Epithelial cell of prostate (primary cell): ENCODE data around the gene NPAS2.

Experiments used
- DNase-seq: peaks from one replicate; pipeline ENCODE4 v3.0.0-alpha.2; 2011; ENCODE audit warnings: low read depth, low spot score
- H3K27ac ChIP-seq: fragments of 450-650 bp; 2 replicates; pipeline ENCODE4 v1.5.1; 2017; ENCODE audit warnings: mild to moderate bottlenecking

The NPAS2 gene

GRCh38 chr2:100976645-100977391 is 156.9 kb downstream of the NPAS2 start:
- DNase-seq, result no peak
- H3K27ac ChIP-seq, result no peak overlapping the region

- DNase-seq, result no peak
- no peak overlapping the region for H3K27ac ChIP-seq
Measured at GRCh38 chr2:100977511-100977910, 157.6 kb downstream of the NPAS2 start.

- no peak overlapping the region for H3K27ac ChIP-seq
- DNase-seq, result no peak
Measured at GRCh38 chr2:100978582-100979191, 158.7 kb downstream of the NPAS2 start.

GRCh38 chr2:100980046-100980445 is 160.1 kb downstream of the NPAS2 start:
- H3K27ac ChIP-seq, result no peak overlapping the region
- DNase-seq, result no peak

GRCh38 chr2:100981011-100981410 is 161.1 kb downstream of the NPAS2 start:
- H3K27ac ChIP-seq, result no peak overlapping the region
- DNase-seq, result no peak

- H3K27ac ChIP-seq, result no peak overlapping the region
- DNase-seq, result no peak
Measured at GRCh38 chr2:100982431-100982861, 162.5 kb downstream of the NPAS2 start.

- H3K27ac ChIP-seq, result no peak overlapping the region
- DNase-seq, result no peak
Measured at GRCh38 chr2:100983201-100983600, 163.3 kb downstream of the NPAS2 start.

GRCh38 chr2:100983684-100984310 is 163.9 kb downstream of the NPAS2 start:
- H3K27ac ChIP-seq, result no peak overlapping the region
- no peak for DNase-seq

- no peak for DNase-seq
- H3K27ac ChIP-seq, result no peak overlapping the region
Measured at GRCh38 chr2:100984892-100985307, 165.0 kb downstream of the NPAS2 start.

- DNase-seq, result no peak
Measured at GRCh38 chr2:100986157-100986556, 166.2 kb downstream of the NPAS2 start.

GRCh38 chr2:100987536-100987935 is 167.6 kb downstream of the NPAS2 start:
- H3K27ac ChIP-seq, result no peak overlapping the region
- DNase-seq, result no peak

More at GRCh38 chr2:100986157-100986556, 166.2 kb downstream of the NPAS2 start:
- no peak overlapping the region for H3K27ac ChIP-seq

- no peak for DNase-seq
- no peak overlapping the region for H3K27ac ChIP-seq
Measured at GRCh38 chr2:100987974-100988373, 168.0 kb downstream of the NPAS2 start.

- no peak overlapping the region for H3K27ac ChIP-seq
- DNase-seq, result no peak
Measured at GRCh38 chr2:100988630-100989417, 168.9 kb downstream of the NPAS2 start.

GRCh38 chr2:100989666-100990065 is 169.7 kb downstream of the NPAS2 start:
- DNase-seq, result no peak
- no peak overlapping the region for H3K27ac ChIP-seq

- no peak overlapping the region for H3K27ac ChIP-seq
- no peak for DNase-seq
Measured at GRCh38 chr2:100990166-100990565, 170.2 kb downstream of the NPAS2 start.

GRCh38 chr2:100990650-100991403 is 170.9 kb downstream of the NPAS2 start:
- no peak overlapping the region for H3K27ac ChIP-seq
- no peak for DNase-seq

- no peak overlapping the region for H3K27ac ChIP-seq
- DNase-seq, result no peak
Measured at GRCh38 chr2:100991404-100991773, 171.4 kb downstream of the NPAS2 start.

- no peak for DNase-seq
- no peak overlapping the region for H3K27ac ChIP-seq
Measured at GRCh38 chr2:100992262-100992661, 172.3 kb downstream of the NPAS2 start.

- DNase-seq, result no peak
Measured at GRCh38 chr2:100993294-100993693, 173.4 kb downstream of the NPAS2 start.

More at GRCh38 chr2:100993294-100993693, 173.4 kb downstream of the NPAS2 start:
- H3K27ac ChIP-seq, result no peak overlapping the region
